H1 (cell line): Measurements from ENCODE around the gene ART4. TPM values are rescaled to one million over a fixed set of nuclear protein-coding genes. Genes with fewer than 3 reads are reported as not detected.

Source experiments
- CTCF ChIA-PET: fragments of 300-600 bp; sonication (Branson Sonifier 250); formaldehyde crosslinking; loops from one replicate; lab custom pipeline; 2021; ENCODE audit not compliant: partially characterized antibody; lab: Charles Lee
- POLR2A ChIA-PET: fragments of 300-600 bp; sonication (Branson Sonifier 250); formaldehyde crosslinking; loops from one replicate; lab custom pipeline; 2021; ENCODE audit warnings: inconsistent platforms; ENCODE audit not compliant: partially characterized antibody; lab: Charles Lee
- DNase-seq, 2 experiments: peaks; one replicate each; pipeline versions ENCODE4 v3.0.0 to v3.0.0-alpha.2; 2010 to 2022; ENCODE audit warnings: low spot score in 2 of 2, low read depth in 1 of 2, mixed read lengths in 1 of 2
- FAIRE-seq: peaks from 2 replicates; lab custom pipeline; 2011; peaks lifted over from hg19 to GRCh38; lab: Jason Lieb, UNC
- H2AFZ ChIP-seq: 2 replicates; pipeline ENCODE4 v1.8.1; 2012; ENCODE audit warnings: low read length, inconsistent platforms
- H2AK5ac ChIP-seq: 2 replicates; pipeline ENCODE4 v1.6.1; 2013; ENCODE audit warnings: low read depth, low read length
- H2BK120ac ChIP-seq: replicated peaks from 2 replicates; pipeline ENCODE3; 2013; ENCODE audit warnings: low read depth, low read length, inconsistent platforms
- H2BK12ac ChIP-seq: 2 replicates; pipeline ENCODE4 v1.6.1; 2013; ENCODE audit warnings: low read depth, low read length
- H2BK15ac ChIP-seq: 2 replicates; pipeline ENCODE4 v1.6.1; 2013; ENCODE audit warnings: low read length
- H2BK20ac ChIP-seq: 2 replicates; pipeline ENCODE4 v1.6.1; 2013; ENCODE audit warnings: low read length
- H2BK5ac ChIP-seq: 2 replicates; pipeline ENCODE4 v1.6.1; 2013; ENCODE audit warnings: low read depth, low read length
- H3K14ac ChIP-seq: 2 replicates; pipeline ENCODE4 v1.6.1; 2013; ENCODE audit warnings: inconsistent platforms; ENCODE audit not compliant: insufficient read length
- H3K18ac ChIP-seq: 2 replicates; pipeline ENCODE4 v1.6.1; 2013; ENCODE audit warnings: low read length; ENCODE audit errors: extremely low read depth
- H3K23ac ChIP-seq: 2 replicates; pipeline ENCODE4 v1.6.1; 2013; ENCODE audit warnings: inconsistent platforms; ENCODE audit not compliant: insufficient read length
- H3K23me2 ChIP-seq: 2 replicates; pipeline ENCODE4 v1.6.1; 2013; ENCODE audit warnings: low read depth, low read length
- H3K27ac ChIP-seq: 2 replicates; pipeline ENCODE4 v1.6.1; 2011; ENCODE audit warnings: low read depth, low read length, inconsistent platforms
- H3K27me3 ChIP-seq, 4 experiments: replicated peaks in 1 of 4; 1 replicate in 1 of 4; 2 replicates in 3 of 4; pipeline versions ENCODE4 v1.6.1 to v1.8.1; 2011 to 2013; ENCODE audit warnings: low read length in 3 of 4, mild to moderate bottlenecking in 3 of 4, inconsistent platforms in 2 of 4, mixed read lengths in 2 of 4, moderate library complexity in 1 of 4; ENCODE audit not compliant: control insufficient read depth in 3 of 4, insufficient read depth in 3 of 4; ENCODE audit errors: extremely low read depth in 1 of 4
- H3K36me3 ChIP-seq, 4 experiments: 2 replicates each; pipeline versions ENCODE4 v1.6.1 to v1.8.1; 2011 to 2013; ENCODE audit warnings: mild to moderate bottlenecking in 4 of 4, low read length in 3 of 4, moderate library complexity in 2 of 4, control low read depth in 1 of 4, inconsistent platforms in 1 of 4; ENCODE audit not compliant: insufficient read depth in 4 of 4, control insufficient read depth in 2 of 4
- H3K4ac ChIP-seq: replicated peaks from 2 replicates; pipeline ENCODE3; 2013; ENCODE audit warnings: low read length, low read depth, mixed read lengths, inconsistent platforms; ENCODE audit not compliant: insufficient read length
- H3K4me1 ChIP-seq, 4 experiments: replicated peaks in 1 of 4; 1 replicate in 1 of 4; 2 replicates in 3 of 4; pipeline versions ENCODE4 v1.6.1 to v1.8.1; 2011 to 2013; ENCODE audit warnings: low read length in 3 of 4, inconsistent platforms in 2 of 4, mixed read lengths in 1 of 4; ENCODE audit not compliant: insufficient read depth in 4 of 4, control insufficient read depth in 3 of 4
- H3K4me2 ChIP-seq, 2 experiments: 2 replicates each; pipeline versions ENCODE4 v1.6.1 to v1.8.1; 2011 to 2013; ENCODE audit warnings: low read depth in 2 of 2, low read length in 2 of 2, control low read depth in 1 of 2, inconsistent platforms in 1 of 2, mild to moderate bottlenecking in 1 of 2; ENCODE audit not compliant: insufficient read depth in 1 of 2
- H3K4me3 ChIP-seq, 4 experiments: fragments of 200-600, 300-600 bp in 1 of 4; sonication (generic), shearing (Covaris generic), sonication (Bioruptor Twin) in 1 of 4; 2 replicates each; pipeline versions ENCODE4 v1.5.1 to v1.8.1; 2011 to 2016; ENCODE audit warnings: low read length in 4 of 4, low read depth in 3 of 4, control low read depth in 2 of 4, inconsistent platforms in 2 of 4, mild to moderate bottlenecking in 2 of 4, mixed read lengths in 1 of 4, moderate library complexity in 1 of 4; ENCODE audit not compliant: insufficient read depth in 2 of 4; ENCODE audit errors: extremely low read depth in 1 of 4
- H3K56ac ChIP-seq: replicated peaks from 2 replicates; pipeline ENCODE3; 2013; ENCODE audit warnings: low read depth, mild to moderate bottlenecking, mixed read lengths, low read length, inconsistent platforms; ENCODE audit not compliant: insufficient read length
- H3K79me1 ChIP-seq: 2 replicates; pipeline ENCODE4 v1.6.1; 2013; ENCODE audit warnings: low read depth, low read length, control low read depth
- H3K79me2 ChIP-seq, 2 experiments: 2 replicates each; pipeline versions ENCODE4 v1.6.1 to v1.8.1; 2012 to 2013; ENCODE audit warnings: low read length in 2 of 2, mild to moderate bottlenecking in 2 of 2, inconsistent platforms in 1 of 2; ENCODE audit not compliant: insufficient read depth in 2 of 2, control insufficient read depth in 1 of 2
- H3K9ac ChIP-seq, 4 experiments: replicated peaks in 1 of 4; 1 replicate in 1 of 4; 2 replicates in 3 of 4; pipeline versions ENCODE4 v1.6.1 to v1.8.1; 2011 to 2013; ENCODE audit warnings: low read depth in 3 of 4, low read length in 3 of 4, control low read depth in 2 of 4, mild to moderate bottlenecking in 2 of 4, moderate library complexity in 2 of 4, inconsistent platforms in 1 of 4; ENCODE audit errors: extremely low read depth in 1 of 4
- H3K9me3 ChIP-seq, 2 experiments: 2 replicates each; pipeline versions ENCODE4 v1.6.1 to v1.8.1; 2012 to 2013; ENCODE audit warnings: mild to moderate bottlenecking in 2 of 2, moderate library complexity in 2 of 2, control low read depth in 1 of 2, inconsistent platforms in 1 of 2, low read depth in 1 of 2, low read length in 1 of 2, mixed read lengths in 1 of 2; ENCODE audit not compliant: insufficient read depth in 2 of 2
- H4K20me1 ChIP-seq, 2 experiments: replicated peaks in 1 of 2; 2 replicates each; pipeline versions ENCODE3 to v1.8.1; 2011 to 2013; ENCODE audit warnings: inconsistent platforms in 2 of 2, low read length in 2 of 2, mild to moderate bottlenecking in 1 of 2; ENCODE audit not compliant: insufficient read depth in 2 of 2, control insufficient read depth in 1 of 2
- H4K5ac ChIP-seq: 2 replicates; pipeline ENCODE4 v1.6.1; 2013; ENCODE audit warnings: low read length, low read depth, mixed read lengths, inconsistent platforms; ENCODE audit not compliant: insufficient read length
- H4K8ac ChIP-seq: 2 replicates; pipeline ENCODE4 v1.8.0; 2013; ENCODE audit warnings: mild to moderate bottlenecking, moderate library complexity, low read length, inconsistent platforms; ENCODE audit not compliant: insufficient read depth; ENCODE audit errors: extremely low read depth
- H4K91ac ChIP-seq: replicated peaks from 2 replicates; pipeline ENCODE3; 2013; ENCODE audit warnings: low read length, mixed read lengths, inconsistent platforms; ENCODE audit not compliant: insufficient read length
- BACH1 ChIP-seq: IDR thresholded peaks from 2 replicates; pipeline ENCODE4 v1.6.1; 2012; ENCODE audit warnings: low read length, improper control_type of control experiment
- CREB1 ChIP-seq: IDR thresholded peaks from 2 replicates; pipeline ENCODE4 v1.6.1; 2012; ENCODE audit warnings: inconsistent platforms
- CTBP2 ChIP-seq: IDR thresholded peaks from 2 replicates; pipeline ENCODE4 v1.7.0; 2011; ENCODE audit warnings: borderline replicate concordance, mild to moderate bottlenecking, moderate library complexity, mixed read lengths, low read length; ENCODE audit not compliant: insufficient read depth, insufficient read length
- KDM1A ChIP-seq: fragments of 200-600, 300-600 bp; sonication (generic); IDR thresholded peaks from 2 replicates; pipeline ENCODE4 v1.7.1; 2016; ENCODE audit warnings: mild to moderate bottlenecking, low read length, borderline replicate concordance
- PHF8 ChIP-seq: fragments of 200-600 bp; sonication (generic); conservative IDR thresholded peaks from 2 replicates; pipeline ENCODE4 v1.7.1; 2012; ENCODE audit warnings: low read depth, mild to moderate bottlenecking, inconsistent platforms, low read length, moderate library complexity
- POLR2A ChIP-seq, 2 experiments: IDR thresholded peaks; 1 replicate in 1 of 2; 2 replicates in 1 of 2; pipeline ENCODE4 v1.6.1; 2011; ENCODE audit warnings: low read depth in 2 of 2, low read length in 2 of 2, mild to moderate bottlenecking in 2 of 2; ENCODE audit errors: control extremely low read depth in 1 of 2
- SIX5 ChIP-seq: IDR thresholded peaks from 2 replicates; pipeline ENCODE4 v1.6.1; 2011; ENCODE audit warnings: mild to moderate bottlenecking, low read depth, low read length
- TAF7 ChIP-seq: optimal IDR thresholded peaks from 2 replicates; pipeline ENCODE3; 2011; ENCODE audit warnings: low read depth, mild to moderate bottlenecking, inconsistent platforms, low read length, moderate library complexity, borderline replicate concordance
- YY1 ChIP-seq: IDR thresholded peaks from 2 replicates; pipeline ENCODE4 v1.6.1; 2011; ENCODE audit warnings: low read depth, mild to moderate bottlenecking, low read length
- WGBS, 2 experiments: shearing (Covaris generic) in 1 of 2; methylation state at CpG; one replicate each; pipeline versions ENCODE4 v1.1.6 to v1.1.7; 2013 to 2015; ENCODE audit warnings: low lambda C conversion rate in 2 of 2, mixed read lengths in 2 of 2, inconsistent platforms in 1 of 2, low coverage in 1 of 2, missing lambda C conversion rate in 1 of 2; ENCODE audit not compliant: insufficient replicate concordance in 2 of 2, insufficient coverage in 1 of 2, insufficient read length in 1 of 2; ENCODE audit errors: extremely low coverage in 1 of 2, missing lambda C conversion rate in 1 of 2; 5-methylcytosine and 5-hydroxymethylcytosine counted together
- polyA plus RNA-seq, 7 experiments: library from polyadenylated mRNA; depleted of rRNA in 3 of 7; stranded (reverse) in 5 of 7; unstranded in 2 of 7; fragments of >200 nt in 5 of 7; fragments of 200-250 nt in 2 of 7; gene quantifications; 1 replicate in 5 of 7; 2 replicates in 1 of 7; 4 replicates in 1 of 7; pipeline versions ENCODE4 v1.2.1 to v1.2.3, GENCODE V29; 2011 to 2013; ENCODE audit warnings: missing spikeins in 2 of 7, mixed read lengths in 2 of 7
- total RNA-seq: library from RNA; stranded (reverse); fragmentation: NEBNext Ultra II Directional; extraction: Animal tissue kit (Norgen Biotek cat#: 25700); gene quantifications from 2 replicates; pipeline ENCODE4 v1.2.1, GENCODE V29; 2021

Gene ART4
- total and polyA plus RNA-seq, 2 of the 8 experiments (the other 6 are each of a cell fraction or from before 2014, with no cell fraction given) = not detected

DNA sequence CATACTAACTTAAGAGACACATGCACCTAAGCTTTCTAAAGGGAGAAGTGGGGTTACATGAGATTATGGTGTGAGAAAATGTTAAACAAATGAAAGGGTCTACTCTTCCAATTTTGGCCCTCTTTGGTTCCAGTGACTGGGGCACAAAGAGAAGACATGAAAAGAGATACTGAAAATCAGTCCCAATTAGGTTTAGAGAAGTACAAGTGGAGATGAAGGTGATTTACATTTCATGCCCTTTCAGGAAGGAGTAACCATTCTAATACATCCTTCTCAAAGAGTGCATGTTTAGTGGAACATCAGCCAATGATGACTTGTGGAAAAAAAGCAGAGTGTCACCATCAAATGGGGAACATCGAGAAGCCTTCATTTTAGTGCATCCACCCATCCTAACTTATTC lies 27.9 kb upstream of the ART4 start:
- DNase-seq = no peak
- H3K4me3 ChIP-seq = no peak overlapping the region
- H2AK5ac ChIP-seq = no peak overlapping the region
- no peak overlapping the region for H3K18ac ChIP-seq
- no peak overlapping the region for H3K56ac ChIP-seq
- no peak overlapping the region for H4K91ac ChIP-seq
- H3K4me2 ChIP-seq = no peak overlapping the region
- H3K9me3 ChIP-seq = peaks cover 12 to 17% of the 10 kb centered on the region in 2 experiments
- 100% methylated on average over 1 of the region's 1 CpG; no CpG with 5 or more reads in 1 of the 2 experiments for WGBS, 2 experiments
- H3K79me2 ChIP-seq = no peaks in the 10 kb centered on the region
- no peaks in the 10 kb centered on the region for H3K27me3 ChIP-seq
- H2BK120ac ChIP-seq = no peak overlapping the region
- H3K27ac ChIP-seq = no peak overlapping the region
- no peak overlapping the region for H2BK20ac ChIP-seq
- POLR2A ChIA-PET = no interaction called here
- no peak overlapping the region for H3K14ac ChIP-seq
- no peaks in the 10 kb centered on the region for H3K36me3 ChIP-seq
- H3K4ac ChIP-seq = no peak overlapping the region
- TF ChIP-seq KDM1A = no peak
- no peak for TF ChIP-seq TAF7
- TF ChIP-seq YY1 = no peak
- no peak for TF ChIP-seq BACH1
- TF ChIP-seq SIX5 = no peak
- TF ChIP-seq CTBP2 = no peak
- TF ChIP-seq POLR2A (IDR thresholded peaks at IDR 0.05; ENCODE audit: control extremely low read depth in 1 of 2, low read depth in 2 of 2, low read length in 2 of 2) = no peak
- no peak for TF ChIP-seq CREB1
- TF ChIP-seq PHF8 = no peak
- TF ChIP-seq, all 59 proteins: peak for 0
- no peaks in the 10 kb centered on the region for H3K23me2 ChIP-seq
- H2BK5ac ChIP-seq = no peak overlapping the region
- H4K5ac ChIP-seq = no peak overlapping the region
- H3K23ac ChIP-seq = no peak overlapping the region
- no peaks in the 10 kb centered on the region for H3K79me1 ChIP-seq
- H2BK15ac ChIP-seq = no peak overlapping the region
- H3K4me1 ChIP-seq = no peaks in the 10 kb centered on the region
- CTCF ChIA-PET = no interaction called here
- no peaks in the 10 kb centered on the region for H4K20me1 ChIP-seq
- H2BK12ac ChIP-seq = no peak overlapping the region
- H4K8ac ChIP-seq = no peak overlapping the region
- H2AFZ ChIP-seq = no peak overlapping the region
- FAIRE-seq = no peak
- H3K9ac ChIP-seq = peak overlapping the region in 1 of 4 experiments; percentile 49; a peak in 1 of 7 replicates
